LNCAP (cell line): ENCODE measurements around the gene STIL.

Experiments used
- CTCF ChIP-seq: fragments of 450-650 bp; IDR thresholded peaks from 2 replicates; pipeline ENCODE4 v1.5.1; 2017; ENCODE audit warnings: mild to moderate bottlenecking

Gene STIL

GRCh38 chr1:47215713-47216112, 98.2 kb downstream of the STIL start:
- TF ChIP-seq CTCF: no peak

GRCh38 chr1:47214549-47214948, 99.4 kb downstream of the STIL start:
- TF ChIP-seq CTCF: no peak

GRCh38 chr1:47213230-47213963, 100.5 kb downstream of the STIL start:
- TF ChIP-seq CTCF: no peak

GRCh38 chr1:47212636-47213229, 101.2 kb downstream of the STIL start:
- no peak for TF ChIP-seq CTCF

GRCh38 chr1:47211796-47212269, 102.1 kb downstream of the STIL start:
- TF ChIP-seq CTCF: no peak

GRCh38 chr1:47210666-47211065, 103.3 kb downstream of the STIL start:
- TF ChIP-seq CTCF: no peak

GRCh38 chr1:47209725-47210325, 104.1 kb downstream of the STIL start:
- TF ChIP-seq CTCF: no peak
